GM21619 (cell line): Measurements from ENCODE around the gene SYNE3.

Source experiments
- ATAC-seq: cut with Tn5 transposase; IDR thresholded peaks from one replicate; pipeline ENCODE4 v1.9.1; 2021; ENCODE audit not compliant: unreplicated experiment

The SYNE3 gene

DNA sequence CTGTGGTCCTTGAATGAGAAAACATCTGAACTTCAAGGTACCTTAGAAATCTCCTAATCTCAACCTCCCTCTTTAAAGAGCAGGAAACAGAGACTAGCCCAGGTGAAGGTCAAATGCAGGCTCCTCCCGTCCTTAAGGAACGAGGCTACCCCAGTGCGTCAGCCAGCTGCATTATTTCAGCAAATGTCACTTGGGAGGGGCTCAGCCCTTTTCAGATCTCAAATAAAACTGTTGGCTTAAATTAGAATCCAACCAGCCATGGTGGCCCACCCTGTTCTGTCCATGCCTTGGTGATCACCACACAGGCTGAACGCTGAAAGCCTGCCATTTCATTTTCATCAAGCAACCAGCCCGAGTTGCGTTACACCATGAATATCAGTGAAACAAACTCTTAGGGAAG, 7.0 kb downstream of the SYNE3 start:
- no peak for ATAC-seq

- ATAC-seq: no peak
Observed at GRCh38 chr14:95508377-95508776, 8.1 kb downstream of the SYNE3 start.

DNA sequence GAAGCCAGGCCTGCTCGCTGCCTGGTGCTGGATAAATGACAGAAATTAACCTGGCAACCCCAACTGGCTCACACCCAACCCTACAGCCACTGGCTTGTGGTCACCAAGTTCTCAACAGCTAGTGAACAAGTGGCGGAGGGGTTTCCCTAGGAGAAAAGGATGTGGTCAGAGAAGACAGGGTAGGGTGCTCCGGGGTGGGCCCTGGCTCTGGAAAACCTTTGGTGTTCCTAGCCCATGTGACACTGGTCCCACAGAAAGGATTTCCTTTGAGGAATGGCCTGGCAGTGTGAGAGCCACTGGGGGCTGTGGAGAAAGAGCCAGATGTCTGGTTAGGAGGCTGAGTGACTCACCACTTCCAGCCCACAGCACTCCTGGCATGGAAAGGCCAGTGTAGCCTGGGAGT, 8.7 kb downstream of the SYNE3 start:
- ATAC-seq: no peak

DNA sequence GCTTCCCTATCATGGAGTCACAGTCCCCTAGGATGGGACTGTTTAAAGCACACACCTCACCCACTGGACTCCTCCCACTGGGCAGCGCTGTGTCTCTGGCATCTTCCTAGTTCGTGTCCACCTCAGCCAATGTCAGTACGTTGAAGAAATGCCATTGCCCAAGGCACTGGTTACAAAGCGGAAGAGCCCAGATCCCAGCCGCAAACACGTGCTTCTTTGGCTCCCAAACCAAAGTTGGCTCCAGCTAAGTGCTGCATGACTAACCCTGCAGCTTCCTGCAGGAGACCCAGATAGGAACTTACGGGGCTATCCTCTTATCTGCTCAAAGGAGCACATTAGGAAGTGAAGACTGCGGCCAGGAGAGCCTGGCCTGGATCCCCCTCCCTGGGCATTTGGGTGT, 9.3 kb downstream of the SYNE3 start:
- ATAC-seq: no peak

GRCh38 chr14:95505030-95505589, 11.3 kb downstream of the SYNE3 start:
- ATAC-seq: no peak

DNA sequence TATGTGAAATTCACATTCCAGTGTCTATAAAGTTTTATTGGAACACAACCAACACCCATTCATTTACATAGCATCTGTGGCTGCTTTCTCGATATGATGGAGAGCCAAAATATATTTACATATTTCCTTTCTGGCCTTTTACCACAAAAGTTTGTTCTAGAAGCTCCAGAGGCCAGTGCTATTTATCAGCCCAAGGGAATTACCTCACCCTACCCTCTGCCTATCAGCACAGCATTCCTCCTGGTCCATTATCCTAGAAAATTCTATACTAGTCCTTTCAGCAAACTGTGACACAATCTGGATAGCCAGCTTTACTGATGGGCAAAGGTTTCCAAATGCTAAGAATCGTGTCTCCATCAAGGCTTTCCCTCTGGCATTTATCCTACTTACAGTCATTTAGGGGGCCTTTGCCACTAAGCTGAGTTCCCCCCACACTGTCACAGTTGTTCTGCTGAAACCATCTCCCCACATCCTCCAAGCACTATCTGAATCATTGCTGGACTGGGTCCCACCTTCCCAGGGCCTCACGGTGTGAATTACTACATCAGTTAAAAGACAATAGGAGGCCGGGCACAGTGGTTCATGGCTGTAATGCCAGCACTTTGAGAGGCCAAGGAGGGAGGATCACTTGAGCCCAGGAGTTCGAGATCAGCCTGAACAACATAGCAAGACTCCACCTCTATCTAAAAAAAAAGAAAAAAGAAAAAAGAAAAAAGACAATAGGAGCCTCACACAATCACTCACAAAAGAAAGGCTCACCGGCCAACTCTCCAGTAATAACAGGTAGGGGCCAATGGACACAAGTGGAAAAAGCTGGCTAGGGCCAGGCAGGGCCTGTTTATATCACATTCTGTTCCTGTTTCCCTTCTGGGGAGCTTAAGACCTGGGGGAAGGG, 12.1 kb downstream of the SYNE3 start:
- ATAC-seq: no peak

DNA sequence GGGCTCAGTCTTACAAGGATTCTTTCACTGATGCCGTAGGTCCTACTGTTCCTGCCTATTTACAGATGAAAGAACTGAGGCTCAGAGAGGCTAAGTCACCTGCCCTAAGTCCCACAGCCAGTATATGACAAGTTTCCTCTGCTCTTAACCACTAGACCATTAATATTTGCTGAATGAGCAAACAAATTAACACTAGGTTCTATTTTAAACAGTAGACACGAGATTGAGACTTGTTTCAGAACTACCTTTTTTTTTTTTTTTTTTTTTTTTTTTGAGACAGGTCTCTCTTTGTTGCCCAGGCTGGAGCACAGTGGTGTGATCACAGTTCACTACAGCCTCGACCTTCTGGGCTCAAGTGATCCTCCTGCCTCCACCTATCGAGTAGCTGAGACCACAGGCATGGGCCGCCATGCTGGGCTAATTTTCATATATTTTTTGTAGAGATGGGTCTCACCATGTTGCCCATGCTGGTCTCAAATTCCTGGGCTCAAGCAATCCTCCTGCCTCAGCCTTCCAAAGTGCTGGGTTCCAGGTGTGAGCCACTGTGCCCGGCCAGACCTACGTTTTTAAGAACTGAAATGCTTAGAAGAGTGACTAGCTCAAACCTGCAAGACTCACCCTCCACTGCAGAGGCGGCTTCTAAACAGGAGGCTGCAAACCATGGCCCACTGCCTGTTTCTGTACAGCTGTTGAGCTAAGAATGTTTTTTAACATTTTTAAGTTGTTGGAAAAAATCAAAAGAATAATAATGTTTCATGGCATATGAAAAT, 12.9 kb downstream of the SYNE3 start:
- ATAC-seq: peak; percentile 59

DNA sequence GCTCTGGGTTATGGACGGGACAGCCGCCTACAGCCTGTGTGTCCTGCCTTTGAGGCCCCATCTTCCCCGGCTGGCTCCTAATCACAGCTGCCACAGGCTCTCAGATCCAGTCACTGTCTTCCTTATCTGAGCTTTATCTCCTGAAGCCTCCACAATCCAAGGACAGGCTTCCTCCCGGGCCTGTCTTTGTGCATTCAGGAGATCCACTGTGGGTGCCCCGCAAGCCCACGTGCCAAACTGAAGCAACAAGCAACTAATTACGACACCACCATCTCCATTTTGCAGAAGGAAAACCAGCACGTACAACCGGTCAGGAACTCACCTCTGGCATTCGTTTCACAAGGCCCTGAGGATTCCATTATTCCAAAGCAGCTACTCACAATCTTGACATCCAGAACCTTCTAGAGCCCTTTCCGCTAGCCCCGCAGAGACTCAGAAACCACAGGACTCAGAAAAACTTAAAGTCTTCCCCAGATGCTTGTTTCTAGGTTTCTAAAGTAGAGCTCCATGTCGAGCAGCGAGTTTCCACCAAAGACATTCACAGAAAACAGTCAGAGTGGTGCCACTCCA, 14.0 kb downstream of the SYNE3 start:
- ATAC-seq: no peak

DNA sequence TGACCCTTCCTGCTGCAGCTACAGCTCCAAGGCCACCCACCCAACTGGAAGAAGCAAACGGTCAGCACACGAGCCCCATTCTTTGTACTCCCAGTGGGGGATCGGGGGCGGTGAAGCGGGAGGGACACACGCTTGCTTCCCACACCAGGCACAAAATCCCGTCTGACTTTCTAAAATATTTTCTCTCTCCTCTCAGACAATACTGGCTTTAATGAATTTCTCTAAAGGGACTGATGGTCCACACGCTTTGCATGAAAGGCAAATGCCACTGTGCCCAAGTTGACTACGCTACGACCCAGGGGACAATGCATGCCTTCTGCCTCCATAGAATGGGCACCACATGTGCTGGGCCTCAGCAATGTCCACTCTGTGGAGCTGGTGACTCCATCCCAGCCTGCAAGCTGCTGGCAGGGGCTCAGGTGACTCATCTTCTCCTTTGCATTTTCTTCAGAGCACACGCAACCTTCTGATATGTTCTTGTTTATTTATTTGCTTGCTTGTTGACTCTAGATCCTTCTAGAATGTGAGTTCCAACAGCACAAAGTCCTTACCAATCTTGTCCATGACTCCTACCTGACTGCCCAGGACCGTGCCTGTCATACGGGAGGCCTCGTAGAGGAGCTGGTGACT, 15.6 kb downstream of the SYNE3 start:
- ATAC-seq: no peak

DNA sequence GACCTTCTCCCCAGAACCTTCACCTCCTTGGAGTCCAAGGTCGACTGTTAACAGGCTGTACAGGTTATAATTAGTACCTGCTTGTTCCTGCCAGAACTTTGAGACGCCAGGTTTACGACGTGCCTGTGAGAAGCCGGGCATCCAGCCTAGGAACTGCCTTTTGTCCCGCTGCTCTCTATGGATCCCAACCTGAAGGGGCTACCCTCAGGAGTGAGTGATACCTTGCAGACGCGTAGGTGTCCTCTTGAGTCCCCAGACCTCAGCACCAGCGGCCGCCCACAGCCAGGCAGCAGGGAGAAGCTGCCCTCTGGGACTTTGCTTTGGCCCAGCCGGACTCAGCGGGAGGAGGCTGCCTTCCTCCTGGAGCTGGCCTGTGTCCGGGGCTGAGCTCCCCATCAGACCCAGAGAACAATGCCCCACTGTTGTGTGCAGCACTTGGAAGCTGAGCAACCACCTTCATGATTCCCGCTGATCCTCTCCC, 16.2 kb downstream of the SYNE3 start:
- ATAC-seq: no peak

GRCh38 chr14:95499354-95499750, 17.1 kb downstream of the SYNE3 start:
- no peak for ATAC-seq

- no peak for ATAC-seq
Observed at GRCh38 chr14:95498622-95499353, 17.7 kb downstream of the SYNE3 start.

- no peak for ATAC-seq
Observed at GRCh38 chr14:95497561-95498011, 18.9 kb downstream of the SYNE3 start.

- no peak for ATAC-seq
Observed at GRCh38 chr14:95496690-95497259, 19.7 kb downstream of the SYNE3 start.

GRCh38 chr14:95496111-95496681, 20.3 kb downstream of the SYNE3 start:
- ATAC-seq: no peak

DNA sequence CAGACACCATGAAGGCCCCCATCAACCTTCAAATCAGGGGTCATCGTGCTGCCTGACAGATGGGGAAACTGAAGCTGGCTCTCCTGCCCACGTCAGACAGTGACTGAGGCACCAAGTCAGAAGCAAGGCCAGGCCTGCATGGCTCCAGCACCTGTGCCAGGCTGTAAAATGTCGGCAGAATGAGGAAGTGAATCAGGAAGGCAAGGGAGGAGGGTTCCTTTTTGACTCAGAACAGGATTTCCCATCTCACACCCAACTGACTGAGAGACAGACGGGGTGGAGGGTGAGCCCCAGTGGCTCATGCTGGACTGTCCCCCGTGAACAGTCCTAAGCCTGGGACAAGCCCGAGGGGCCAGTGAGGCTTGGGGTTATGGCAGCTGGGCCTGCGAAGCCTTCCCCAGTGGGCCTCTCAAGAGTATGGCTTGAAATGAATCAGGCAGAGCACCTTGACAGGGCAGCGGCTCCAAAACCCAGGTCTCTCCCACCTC, 20.9 kb downstream of the SYNE3 start:
- peak; percentile 87 for ATAC-seq

DNA sequence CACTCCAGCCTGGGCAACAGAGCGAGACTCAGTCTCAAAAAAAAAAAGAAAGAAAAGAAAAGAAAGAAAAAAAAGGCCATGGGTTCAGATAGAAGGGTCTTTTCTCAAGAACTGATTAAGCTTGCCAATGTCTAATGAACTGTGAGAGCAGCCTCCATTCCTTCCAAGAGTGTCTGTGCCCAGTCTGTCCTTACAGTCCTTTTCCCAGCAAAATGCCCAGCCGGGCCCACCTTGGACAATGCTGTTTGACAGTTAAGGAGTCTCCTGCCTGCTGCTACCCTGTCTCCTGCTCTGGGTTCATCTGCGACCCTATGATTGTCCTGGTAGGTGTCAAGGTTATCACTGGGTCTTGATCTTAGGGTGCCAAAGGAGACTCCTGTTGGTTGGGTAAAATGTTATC, 21.4 kb downstream of the SYNE3 start:
- ATAC-seq: no peak

DNA sequence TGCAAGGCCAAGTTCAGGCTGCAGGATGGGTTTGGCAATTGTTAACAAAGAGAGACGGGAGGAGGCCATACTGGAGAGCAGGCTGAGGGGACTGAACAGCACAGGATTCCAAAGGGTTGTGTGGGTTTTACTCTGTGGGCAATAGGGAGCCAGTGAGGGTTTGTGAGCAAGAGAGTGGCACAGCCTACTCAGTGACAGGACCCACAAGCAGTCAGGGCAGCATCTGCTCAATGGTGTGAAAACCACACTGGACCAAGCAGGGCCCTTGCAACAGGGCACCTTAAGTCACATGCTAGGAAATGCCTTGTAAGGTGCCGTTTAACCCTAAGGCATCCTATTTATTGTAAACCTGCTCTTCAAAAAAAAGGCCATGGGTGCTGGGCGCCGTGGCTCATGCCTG, 22.0 kb downstream of the SYNE3 start:
- ATAC-seq: no peak

GRCh38 chr14:95493976-95494375, 22.5 kb downstream of the SYNE3 start:
- ATAC-seq: no peak
